A549 (cell line): Measurements from ENCODE around the gene CAMP. TPM values are rescaled to one million over a fixed set of nuclear protein-coding genes. Genes with fewer than 3 reads are reported as not detected.

Experiments
- polyA plus RNA-seq, 4 experiments: library from polyadenylated mRNA; depleted of rRNA in 3 of 4; stranded (reverse); fragments of >200 nt; fragmentation: RNase III in 1 of 4; extraction: RNeasy Plus Mini Kit Qiagen cat#74134 plus additional on column Dnase treatment in 1 of 4; gene quantifications; 2 replicates in 3 of 4; 3 replicates in 1 of 4; pipeline ENCODE4 v1.2.3, GENCODE V29; 2011 to 2017
- small RNA-seq, 6 experiments: library from RNA; depleted of rRNA; stranded (forward); fragments of <200 nt; gene quantifications; one replicate each; pipeline ENCODE3, GENCODE V24; 2012

CAMP gene
- polyA plus RNA-seq, 2 of the 4 experiments (the other 2 are of a cell fraction), result not detected

Small RNA genes within 50 kb of the gene (small RNA-seq; reads per million reads assigned to genes)
- gene MIR4443 (0 to 2.9 (median 0.16) reads per million in 6 experiments), gene NDUFB1P1 (0 reads per million in 6 experiments), gene RNU7-128P (0 reads per million in 6 experiments)

Other genes with a start within 250 kb of the CAMP start
- gene MAP4, start 207.1 kb upstream of the CAMP start, polyA plus RNA-seq (2011; rRNA removed), result 90.1 and 98.5 TPM in 2 replicates
- gene MAP4, start 207.1 kb upstream of the CAMP start, polyA plus RNA-seq (2017; fragmentation: RNase III; extraction: RNeasy Plus Mini Kit Qiagen cat#74134 plus additional on column Dnase treatment), result 77.7 to 84.4 TPM (median 80.6 TPM) in 3 replicates
- gene CDC25A, start 35.1 kb upstream of the CAMP start, polyA plus RNA-seq (2011; rRNA removed), result 6.2 and 6.4 TPM in 2 replicates
- gene CDC25A, start 35.1 kb upstream of the CAMP start, polyA plus RNA-seq (2017; fragmentation: RNase III; extraction: RNeasy Plus Mini Kit Qiagen cat#74134 plus additional on column Dnase treatment), result 9.8 to 10.2 TPM (median 10.0 TPM) in 3 replicates
- gene ZNF589, start 17.6 kb downstream of the CAMP start, polyA plus RNA-seq (2011; rRNA removed), result 3.6 and 5.6 TPM in 2 replicates
- 4.9 to 5.4 TPM (median 5.0 TPM) in 3 replicates for gene ZNF589, start 17.6 kb downstream of the CAMP start, polyA plus RNA-seq (2017; fragmentation: RNase III; extraction: RNeasy Plus Mini Kit Qiagen cat#74134 plus additional on column Dnase treatment)
- 20.5 and 22.7 TPM in 2 replicates for gene NME6, start 77.9 kb downstream of the CAMP start, polyA plus RNA-seq (2011; rRNA removed)
- 22.8 to 24.0 TPM (median 23.2 TPM) in 3 replicates for gene NME6, start 77.9 kb downstream of the CAMP start, polyA plus RNA-seq (2017; fragmentation: RNase III; extraction: RNeasy Plus Mini Kit Qiagen cat#74134 plus additional on column Dnase treatment)
- gene SPINK8, start 110.2 kb downstream of the CAMP start, polyA plus RNA-seq (2011; rRNA removed), result not detected in 2 replicates
- gene SPINK8, start 110.2 kb downstream of the CAMP start, polyA plus RNA-seq (2017; fragmentation: RNase III; extraction: RNeasy Plus Mini Kit Qiagen cat#74134 plus additional on column Dnase treatment), result not detected in 3 replicates
- gene FBXW12, start 148.7 kb downstream of the CAMP start, polyA plus RNA-seq (2011; rRNA removed), result not detected in 2 replicates
- not detected in 3 replicates for gene FBXW12, start 148.7 kb downstream of the CAMP start, polyA plus RNA-seq (2017; fragmentation: RNase III; extraction: RNeasy Plus Mini Kit Qiagen cat#74134 plus additional on column Dnase treatment)
- 10.0 and 12.6 TPM in 2 replicates for gene PLXNB1, start 206.6 kb downstream of the CAMP start, polyA plus RNA-seq (2011; rRNA removed)
- 16.7 to 20.9 TPM (median 20.5 TPM) in 3 replicates for gene PLXNB1, start 206.6 kb downstream of the CAMP start, polyA plus RNA-seq (2017; fragmentation: RNase III; extraction: RNeasy Plus Mini Kit Qiagen cat#74134 plus additional on column Dnase treatment)
- gene CCDC51, start 216.6 kb downstream of the CAMP start, polyA plus RNA-seq (2011; rRNA removed), result 19.8 and 22.9 TPM in 2 replicates
- gene CCDC51, start 216.6 kb downstream of the CAMP start, polyA plus RNA-seq (2017; fragmentation: RNase III; extraction: RNeasy Plus Mini Kit Qiagen cat#74134 plus additional on column Dnase treatment), result 24.6 to 26.7 TPM (median 25.7 TPM) in 3 replicates
- gene TMA7, start 216.8 kb downstream of the CAMP start, polyA plus RNA-seq (2011; rRNA removed), result 139 and 303 TPM in 2 replicates
- 417 to 485 TPM (median 420 TPM) in 3 replicates for gene TMA7, start 216.8 kb downstream of the CAMP start, polyA plus RNA-seq (2017; fragmentation: RNase III; extraction: RNeasy Plus Mini Kit Qiagen cat#74134 plus additional on column Dnase treatment)
- gene ATRIP, start 223.2 kb downstream of the CAMP start, polyA plus RNA-seq (2011; rRNA removed), result 8.5 and 9.4 TPM in 2 replicates
- 5.8 to 6.6 TPM (median 6.1 TPM) in 3 replicates for gene ATRIP, start 223.2 kb downstream of the CAMP start, polyA plus RNA-seq (2017; fragmentation: RNase III; extraction: RNeasy Plus Mini Kit Qiagen cat#74134 plus additional on column Dnase treatment)